ENCODE measurements around the gene CEP70. TPM values are rescaled to one million over a fixed set of nuclear protein-coding genes. Genes with fewer than 3 reads are reported as not detected.

Gene CEP70
- total and polyA plus RNA-seq, 2 of the 13 experiments (the other 11 are each of a cell fraction or from before 2014, with no cell fraction given) = 4.0 to 22.3 TPM

GRCh38 chr3:138594150-138594934, at the start of gene CEP70 (continued):
- TF ChIP-seq, protein P1, sequence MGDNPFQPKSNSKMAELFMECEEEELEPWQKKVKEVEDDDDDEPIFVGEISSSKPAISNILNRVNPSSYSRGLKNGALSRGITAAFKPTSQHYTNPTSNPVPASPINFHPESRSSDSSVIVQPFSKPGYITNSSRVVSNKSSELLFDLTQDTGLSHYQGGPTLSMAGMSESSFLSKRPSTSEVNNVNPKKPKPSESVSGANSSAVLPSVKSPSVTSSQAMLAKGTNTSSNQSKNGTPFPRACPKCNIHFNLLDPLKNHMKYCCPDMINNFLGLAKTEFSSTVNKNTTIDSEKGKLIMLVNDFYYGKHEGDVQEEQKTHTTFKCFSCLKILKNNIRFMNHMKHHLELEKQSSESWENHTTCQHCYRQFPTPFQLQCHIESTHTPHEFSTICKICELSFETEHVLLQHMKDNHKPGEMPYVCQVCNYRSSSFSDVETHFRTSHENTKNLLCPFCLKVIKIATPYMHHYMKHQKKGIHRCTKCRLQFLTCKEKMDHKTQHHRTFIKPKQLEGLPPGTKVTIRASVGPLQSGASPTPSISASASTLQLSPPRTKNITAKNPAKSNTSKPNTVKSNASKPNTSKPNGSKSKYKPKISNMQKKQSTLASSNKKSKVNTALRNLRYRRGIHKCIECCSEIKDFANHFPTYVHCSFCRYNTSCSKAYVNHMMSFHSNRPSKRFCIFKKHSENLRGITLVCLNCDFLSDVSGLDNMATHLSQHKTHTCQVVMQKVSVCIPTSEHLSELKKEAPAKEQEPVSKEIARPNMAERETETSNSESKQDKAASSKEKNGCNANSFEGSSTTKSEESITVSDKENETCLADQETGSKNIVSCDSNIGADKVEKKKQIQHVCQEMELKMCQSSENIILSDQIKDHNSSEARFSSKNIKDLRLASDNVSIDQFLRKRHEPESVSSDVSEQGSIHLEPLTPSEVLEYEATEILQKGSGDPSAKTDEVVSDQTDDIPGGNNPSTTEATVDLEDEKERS (CRISPR knock-in tag; IDR thresholded peaks at IDR 0.05) = no peak
- TF ChIP-seq, protein P2, sequence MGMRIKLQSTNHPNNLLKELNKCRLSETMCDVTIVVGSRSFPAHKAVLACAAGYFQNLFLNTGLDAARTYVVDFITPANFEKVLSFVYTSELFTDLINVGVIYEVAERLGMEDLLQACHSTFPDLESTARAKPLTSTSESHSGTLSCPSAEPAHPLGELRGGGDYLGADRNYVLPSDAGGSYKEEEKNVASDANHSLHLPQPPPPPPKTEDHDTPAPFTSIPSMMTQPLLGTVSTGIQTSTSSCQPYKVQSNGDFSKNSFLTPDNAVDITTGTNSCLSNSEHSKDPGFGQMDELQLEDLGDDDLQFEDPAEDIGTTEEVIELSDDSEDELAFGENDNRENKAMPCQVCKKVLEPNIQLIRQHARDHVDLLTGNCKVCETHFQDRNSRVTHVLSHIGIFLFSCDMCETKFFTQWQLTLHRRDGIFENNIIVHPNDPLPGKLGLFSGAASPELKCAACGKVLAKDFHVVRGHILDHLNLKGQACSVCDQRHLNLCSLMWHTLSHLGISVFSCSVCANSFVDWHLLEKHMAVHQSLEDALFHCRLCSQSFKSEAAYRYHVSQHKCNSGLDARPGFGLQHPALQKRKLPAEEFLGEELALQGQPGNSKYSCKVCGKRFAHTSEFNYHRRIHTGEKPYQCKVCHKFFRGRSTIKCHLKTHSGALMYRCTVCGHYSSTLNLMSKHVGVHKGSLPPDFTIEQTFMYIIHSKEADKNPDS (CRISPR knock-in tag; IDR thresholded peaks at IDR 0.05) = peak; percentile 27; the same call in 1 of the 2 replicates
- no peak for TF ChIP-seq PBX2 (CRISPR knock-in tag; IDR thresholded peaks at IDR 0.05)
- no peak for TF ChIP-seq ZNF577 (CRISPR knock-in tag; IDR thresholded peaks at IDR 0.05; ENCODE audit: borderline replicate concordance, low read depth)
- TF ChIP-seq SNAI1 (CRISPR knock-in tag; IDR thresholded peaks at IDR 0.05; ENCODE audit: borderline replicate concordance) = no peak
- TF ChIP-seq XRCC5 (optimal IDR thresholded peaks at IDR 0.05; ENCODE audit: low read length) = peak; percentile 86
- TF ChIP-seq RBAK (CRISPR knock-in tag; IDR thresholded peaks at IDR 0.05) = no peak
- no peak for TF ChIP-seq ZNF512 (CRISPR knock-in tag; IDR thresholded peaks at IDR 0.05)
- peak; percentile 81 for TF ChIP-seq ZFY (CRISPR knock-in tag; IDR thresholded peaks at IDR 0.05)
- TF ChIP-seq ATF7-NPFF (CRISPR knock-in tag; IDR thresholded peaks at IDR 0.05; ENCODE audit: low read depth) = no peak; the same call in 1 of the 2 replicates
- TF ChIP-seq TOE1 (CRISPR knock-in tag; IDR thresholded peaks at IDR 0.05) = no peak
- 0 out of 2 replicates have a peak, but pooled peaks have one; percentile 32 for TF ChIP-seq ZSCAN29 (CRISPR knock-in tag; conservative IDR thresholded peaks at IDR 0.05)
- no peak for TF ChIP-seq ZFP82 (CRISPR knock-in tag; IDR thresholded peaks at IDR 0.05; ENCODE audit: borderline replicate concordance)
- TF ChIP-seq NFE2L1 (CRISPR knock-in tag; IDR thresholded peaks at IDR 0.05; ENCODE audit: borderline replicate concordance) = no peak
- no peak for TF ChIP-seq SMAD9 (CRISPR knock-in tag; IDR thresholded peaks at IDR 0.05)
- TF ChIP-seq, protein P3, sequence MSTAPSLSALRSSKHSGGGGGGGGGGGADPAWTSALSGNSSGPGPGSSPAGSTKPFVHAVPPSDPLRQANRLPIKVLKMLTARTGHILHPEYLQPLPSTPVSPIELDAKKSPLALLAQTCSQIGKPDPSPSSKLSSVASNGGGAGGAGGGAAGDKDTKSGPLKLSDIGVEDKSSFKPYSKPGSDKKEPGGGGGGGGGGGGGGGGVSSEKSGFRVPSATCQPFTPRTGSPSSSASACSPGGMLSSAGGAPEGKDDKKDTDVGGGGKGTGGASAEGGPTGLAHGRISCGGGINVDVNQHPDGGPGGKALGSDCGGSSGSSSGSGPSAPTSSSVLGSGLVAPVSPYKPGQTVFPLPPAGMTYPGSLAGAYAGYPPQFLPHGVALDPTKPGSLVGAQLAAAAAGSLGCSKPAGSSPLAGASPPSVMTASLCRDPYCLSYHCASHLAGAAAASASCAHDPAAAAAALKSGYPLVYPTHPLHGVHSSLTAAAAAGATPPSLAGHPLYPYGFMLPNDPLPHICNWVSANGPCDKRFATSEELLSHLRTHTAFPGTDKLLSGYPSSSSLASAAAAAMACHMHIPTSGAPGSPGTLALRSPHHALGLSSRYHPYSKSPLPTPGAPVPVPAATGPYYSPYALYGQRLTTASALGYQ (CRISPR knock-in tag; IDR thresholded peaks at IDR 0.05) = peak; percentile 33; the same call in 1 of the 2 replicates
- peak; percentile 70 for TF ChIP-seq CBFB (CRISPR knock-in tag; IDR thresholded peaks at IDR 0.05)
- TF ChIP-seq ZNF501 (CRISPR knock-in tag; IDR thresholded peaks at IDR 0.05) = peak; percentile 71
- no peak; the same call in 1 of the 2 replicates for TF ChIP-seq THAP11 (CRISPR knock-in tag; IDR thresholded peaks at IDR 0.05)
- TF ChIP-seq PHB2 (IDR thresholded peaks at IDR 0.05; ENCODE audit: partially characterized antibody) = no peak
